Thyroid gland (tissue), 4 donors: Measurements from ENCODE around the gene TMEM269.

Source experiments
- POLR2A ChIP-seq, 2 donors: fragments of 450-650 bp; IDR thresholded peaks; one replicate each; pipeline ENCODE4 v1.6.1; 2017; ENCODE audit warnings: antibody characterized with exemption in 2 of 2, mild to moderate bottlenecking in 2 of 2, moderate library complexity in 1 of 2
- TF ChIP-seq, protein P1 (sequence below), 6 experiments: fragments of 200-600 bp in 3 of 6; fragments of 450-650 bp in 3 of 6; sonication (generic) in 3 of 6; IDR thresholded peaks; one replicate each; pipeline ENCODE4 v1.5.1; 2016 to 2019; ENCODE audit warnings: antibody characterized with exemption in 6 of 6, mild to moderate bottlenecking in 2 of 6, inconsistent platforms in 1 of 6, moderate library complexity in 1 of 6

DNA sequence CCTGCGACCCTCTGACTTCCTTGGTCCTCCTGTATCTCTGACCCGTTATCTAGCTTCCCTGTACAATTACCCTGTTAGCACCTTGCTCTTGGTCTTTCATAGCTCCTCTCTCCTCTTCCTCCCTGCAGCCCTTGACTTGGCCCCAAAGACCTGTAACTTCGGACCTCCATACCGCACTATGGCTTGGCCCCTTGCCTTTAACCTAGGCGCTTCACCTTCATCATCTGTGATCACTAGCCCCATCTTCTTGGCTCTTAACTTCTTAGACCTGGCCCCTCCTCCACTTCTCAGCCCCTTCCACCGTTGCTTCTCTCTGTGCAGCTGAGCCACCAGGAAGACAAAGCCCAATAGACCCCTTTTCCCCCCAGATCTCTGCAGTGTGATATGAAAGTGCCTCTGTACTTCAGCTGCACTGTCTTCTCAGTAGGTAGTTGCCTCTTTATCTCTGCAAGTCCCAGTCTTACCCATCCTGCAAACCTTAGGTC lies 62.4 kb downstream of the TMEM269 start:
- TF ChIP-seq, protein P1, sequence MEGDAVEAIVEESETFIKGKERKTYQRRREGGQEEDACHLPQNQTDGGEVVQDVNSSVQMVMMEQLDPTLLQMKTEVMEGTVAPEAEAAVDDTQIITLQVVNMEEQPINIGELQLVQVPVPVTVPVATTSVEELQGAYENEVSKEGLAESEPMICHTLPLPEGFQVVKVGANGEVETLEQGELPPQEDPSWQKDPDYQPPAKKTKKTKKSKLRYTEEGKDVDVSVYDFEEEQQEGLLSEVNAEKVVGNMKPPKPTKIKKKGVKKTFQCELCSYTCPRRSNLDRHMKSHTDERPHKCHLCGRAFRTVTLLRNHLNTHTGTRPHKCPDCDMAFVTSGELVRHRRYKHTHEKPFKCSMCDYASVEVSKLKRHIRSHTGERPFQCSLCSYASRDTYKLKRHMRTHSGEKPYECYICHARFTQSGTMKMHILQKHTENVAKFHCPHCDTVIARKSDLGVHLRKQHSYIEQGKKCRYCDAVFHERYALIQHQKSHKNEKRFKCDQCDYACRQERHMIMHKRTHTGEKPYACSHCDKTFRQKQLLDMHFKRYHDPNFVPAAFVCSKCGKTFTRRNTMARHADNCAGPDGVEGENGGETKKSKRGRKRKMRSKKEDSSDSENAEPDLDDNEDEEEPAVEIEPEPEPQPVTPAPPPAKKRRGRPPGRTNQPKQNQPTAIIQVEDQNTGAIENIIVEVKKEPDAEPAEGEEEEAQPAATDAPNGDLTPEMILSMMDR (IDR thresholded peaks at IDR 0.05), result no peak
- no peak for TF ChIP-seq POLR2A (IDR thresholded peaks at IDR 0.05)
